Stimulated activated CD8-positive, alpha-beta memory T cell treated with anti-CD3 and anti-CD28 coated beads, Interleukin-15, amount 100 ng/mL, for 48 hours (primary cell): Measurements from ENCODE around the gene SPEF2.
"Not testable (repeated sequence)": the region's sequence is repeated elsewhere in the genome, so short reads cannot be mapped to it uniquely, and the experiment has no call there.

ENCODE experiments used
- DNase-seq, 2 donors: peaks; one replicate each; pipeline ENCODE4 v3.0.0-alpha.2; 2020; ENCODE audit warnings: low read depth in 2 of 2

The SPEF2 gene

GRCh38 chr5:35823347-35824098 lies 205.9 kb downstream of the SPEF2 start:
- no peak for DNase-seq

GRCh38 chr5:35826056-35826455 lies 208.4 kb downstream of the SPEF2 start:
- no peak for DNase-seq

GRCh38 chr5:35826554-35826953 lies 208.9 kb downstream of the SPEF2 start:
- DNase-seq: no peak

- no peak for DNase-seq
Measured at GRCh38 chr5:35828082-35828598, 210.5 kb downstream of the SPEF2 start.

GRCh38 chr5:35830587-35830986 lies 212.9 kb downstream of the SPEF2 start:
- DNase-seq: no peak

- DNase-seq: no peak
Measured at GRCh38 chr5:35832762-35833161, 215.1 kb downstream of the SPEF2 start.

- DNase-seq: no peak
Measured at GRCh38 chr5:35833224-35833623, 215.6 kb downstream of the SPEF2 start.

GRCh38 chr5:35835796-35836742 lies 218.4 kb downstream of the SPEF2 start:
- DNase-seq: no peak

GRCh38 chr5:35838370-35839042 lies 220.8 kb downstream of the SPEF2 start:
- DNase-seq: peak in 1 of 2 donors; percentile 67

GRCh38 chr5:35842856-35843255 lies 225.2 kb downstream of the SPEF2 start:
- DNase-seq: no peak

GRCh38 chr5:35845508-35845907 lies 227.8 kb downstream of the SPEF2 start:
- DNase-seq: not testable (repeated sequence)

GRCh38 chr5:35847491-35847890 lies 229.8 kb downstream of the SPEF2 start:
- DNase-seq: no peak

- no peak for DNase-seq
Measured at GRCh38 chr5:35847961-35848360, 230.3 kb downstream of the SPEF2 start.

GRCh38 chr5:35849860-35850259 lies 232.2 kb downstream of the SPEF2 start:
- no peak for DNase-seq

- no peak for DNase-seq
Measured at GRCh38 chr5:35850967-35851680, 233.5 kb downstream of the SPEF2 start.

- DNase-seq: peak; percentile 52 to 55
Measured at GRCh38 chr5:35852084-35852734, 234.5 kb downstream of the SPEF2 start.

GRCh38 chr5:35852773-35853172 lies 235.1 kb downstream of the SPEF2 start:
- no peak for DNase-seq

GRCh38 chr5:35853631-35854030 lies 236.0 kb downstream of the SPEF2 start:
- peak; percentile 51 to 61 for DNase-seq

GRCh38 chr5:35854248-35854647 lies 236.6 kb downstream of the SPEF2 start:
- DNase-seq: peak; percentile 33 to 34

GRCh38 chr5:35855187-35855586 lies 237.5 kb downstream of the SPEF2 start:
- no peak for DNase-seq
